HG03108 (cell line): ENCODE measurements around the gene HIF3A.

Experiments
- ATAC-seq: cut with Tn5 transposase; IDR thresholded peaks from one replicate; pipeline ENCODE4 v1.9.1; 2021; ENCODE audit warnings: moderate library complexity; ENCODE audit not compliant: unreplicated experiment

Gene HIF3A

GRCh38 chr19:46324277-46324676 lies 27.4 kb downstream of the HIF3A start:
- ATAC-seq, result no peak

GRCh38 chr19:46326608-46327007 lies 29.8 kb downstream of the HIF3A start:
- ATAC-seq, result no peak

DNA sequence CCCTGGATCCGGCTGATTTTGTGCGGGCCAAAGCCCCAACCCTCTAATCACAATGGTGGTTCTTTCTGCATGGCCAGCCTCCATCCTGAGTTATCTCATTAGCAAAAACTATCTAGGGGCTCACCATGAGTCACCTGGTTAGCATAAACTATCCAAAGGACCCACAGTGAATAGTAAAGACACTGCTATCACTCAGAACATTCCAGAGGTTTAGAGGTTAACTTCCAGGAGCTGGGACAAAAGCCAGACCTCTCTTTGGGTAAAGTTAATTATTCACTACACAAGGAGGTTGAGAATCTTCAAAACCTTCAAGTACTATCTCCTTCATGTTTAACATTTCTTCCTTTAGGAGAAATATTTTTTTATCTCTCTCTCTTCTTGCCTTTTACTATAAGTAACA lies 31.2 kb downstream of the HIF3A start:
- ATAC-seq, result no peak

DNA sequence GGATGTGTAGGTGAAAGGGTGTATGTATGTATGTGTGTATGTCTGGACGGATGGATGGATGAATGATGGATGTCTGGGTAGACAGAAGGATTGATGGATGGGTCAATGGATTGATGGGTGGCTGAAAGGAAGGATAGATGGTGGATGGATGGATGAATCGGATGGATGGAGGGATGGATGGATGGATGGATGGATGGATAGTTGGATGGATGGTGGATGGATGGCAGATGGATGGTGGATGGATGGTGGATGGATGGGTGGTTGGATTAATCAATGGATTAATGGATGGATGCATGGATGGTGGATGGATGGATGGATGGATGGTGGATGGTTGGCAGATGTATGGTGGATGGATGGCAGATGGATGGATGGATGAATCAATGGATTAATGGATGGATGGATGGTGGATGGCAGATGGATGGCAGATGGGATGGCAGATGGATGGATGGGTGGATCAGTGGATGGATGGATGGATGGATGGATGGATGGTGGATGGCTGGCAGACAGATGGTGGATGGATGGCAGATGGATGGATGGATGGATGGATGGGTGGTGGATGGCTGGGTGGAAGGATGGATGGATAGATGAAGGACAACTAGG lies 33.6 kb downstream of the HIF3A start:
- ATAC-seq, result no peak

DNA sequence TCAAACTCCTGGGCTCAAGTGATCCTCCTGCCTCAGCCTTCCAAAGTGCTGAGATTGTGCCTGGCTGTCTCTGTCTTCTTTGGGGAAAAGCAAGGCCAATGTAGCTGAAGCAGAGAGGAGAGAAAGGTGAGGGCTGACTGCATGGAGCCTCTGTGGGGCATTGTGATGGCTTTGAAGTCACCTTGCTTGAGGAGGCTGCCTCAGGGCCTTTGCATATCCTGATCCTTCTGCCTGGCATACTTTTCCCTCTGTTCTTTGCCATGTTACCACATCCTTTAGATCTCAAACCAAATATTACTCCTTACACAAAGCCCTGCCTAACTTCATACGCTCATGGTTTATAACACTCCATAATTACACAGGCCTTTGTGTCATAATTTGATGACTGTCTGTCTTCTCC lies 40.6 kb downstream of the HIF3A start:
- ATAC-seq, result no peak

DNA sequence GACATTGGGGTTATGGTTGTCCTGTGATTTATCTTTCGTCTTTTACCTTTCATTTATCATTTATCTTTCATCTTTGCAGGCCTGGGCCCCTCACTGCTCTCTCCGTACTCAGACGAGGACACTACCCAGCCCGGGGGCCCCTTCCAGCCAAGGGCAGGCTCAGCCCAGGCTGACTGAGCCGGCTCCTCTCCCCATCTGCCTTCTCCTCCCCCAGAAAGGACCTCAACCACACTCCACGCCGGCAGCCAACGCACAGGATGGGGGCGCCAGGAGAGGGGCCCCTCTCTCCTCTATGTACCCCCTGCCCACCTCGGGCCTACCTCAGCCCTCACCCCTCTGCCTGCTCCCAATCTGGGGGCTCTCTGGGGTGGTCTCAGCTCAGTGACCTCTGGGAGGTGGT lies 42.6 kb downstream of the HIF3A start:
- ATAC-seq, result no peak

DNA sequence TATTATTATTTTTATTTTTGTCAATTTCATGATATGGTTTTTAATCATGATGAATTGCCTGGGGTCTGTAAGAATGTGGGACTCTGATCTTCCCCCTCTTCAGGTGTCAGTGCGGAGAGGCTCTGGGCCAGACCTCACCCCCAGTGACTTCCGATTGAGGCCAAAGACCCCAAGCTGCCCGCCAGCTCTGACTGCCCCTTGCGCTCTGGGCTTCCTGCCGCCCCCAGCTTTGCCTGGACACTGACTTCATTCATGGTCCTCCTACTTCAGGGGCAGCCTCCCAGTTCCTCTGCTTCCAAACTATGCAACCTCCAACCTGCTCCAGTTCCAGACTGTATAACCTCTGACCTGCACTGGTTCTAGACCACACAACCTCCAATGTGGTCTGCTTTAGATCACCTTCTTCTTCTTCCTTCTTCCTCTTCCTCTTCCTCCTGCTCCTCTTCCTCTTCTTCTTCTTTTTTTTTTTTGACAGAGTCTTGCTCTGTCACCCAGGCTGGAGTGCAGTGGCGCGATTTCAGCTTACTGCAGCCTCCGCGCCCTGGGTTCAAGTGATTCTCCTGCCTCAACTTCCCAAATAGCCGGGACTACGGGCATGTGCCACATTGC lies 43.3 kb downstream of the HIF3A start:
- no peak for ATAC-seq

GRCh38 chr19:46341937-46342336 lies 45.1 kb downstream of the HIF3A start:
- no peak for ATAC-seq

DNA sequence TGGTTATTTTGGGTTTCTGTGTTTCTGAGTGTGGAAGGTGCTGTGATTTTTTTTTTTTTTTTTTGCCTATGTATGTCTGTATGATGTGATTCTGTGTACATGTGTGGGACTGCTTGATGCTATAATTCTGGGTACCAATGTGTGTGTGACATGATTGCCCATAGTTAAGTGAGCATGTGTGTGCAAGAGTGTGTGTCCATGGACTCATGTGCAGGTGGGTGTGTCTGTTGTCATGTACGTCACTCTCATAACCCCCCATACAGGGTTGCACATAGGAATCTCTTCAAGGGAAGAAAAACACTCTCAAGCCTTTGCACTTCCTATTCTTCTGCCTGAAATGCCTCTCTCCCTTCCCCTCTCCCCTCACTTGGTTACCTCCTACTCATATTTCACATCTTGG lies 47.5 kb downstream of the HIF3A start:
- no peak for ATAC-seq

- ATAC-seq, result no peak
Observed at GRCh38 chr19:46345157-46345556, 48.3 kb downstream of the HIF3A start.

- ATAC-seq, result peak; percentile 44
Observed at GRCh38 chr19:46346821-46347571, 50.2 kb downstream of the HIF3A start, which contains the start of gene PPP5C. Gene PPP5C, plus strand, starts transcription at chr19:46347087. Its CDS starts 10 bp downstream, at chr19:46347097.

DNA sequence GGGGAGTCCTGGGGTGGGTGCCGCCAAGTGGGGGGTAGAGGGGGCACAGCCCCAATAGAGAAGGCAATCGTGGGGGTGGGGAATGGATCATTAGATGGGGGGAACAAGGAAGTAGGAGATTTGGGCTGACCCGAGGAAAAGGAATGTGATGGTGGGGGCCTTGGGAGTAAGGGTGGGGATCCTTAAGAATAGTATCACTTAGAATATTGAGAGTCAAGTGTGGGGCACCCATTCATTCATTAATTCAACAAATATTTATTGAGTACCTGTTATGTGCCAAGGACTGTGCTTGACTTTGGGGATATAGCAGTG lies 50.7 kb downstream of the HIF3A start:
- no peak for ATAC-seq

- ATAC-seq, result no peak
Observed at GRCh38 chr19:46347985-46348384, 51.1 kb downstream of the HIF3A start.

GRCh38 chr19:46349311-46349993 lies 52.6 kb downstream of the HIF3A start:
- ATAC-seq, result no peak

GRCh38 chr19:46350029-46350757 lies 53.4 kb downstream of the HIF3A start:
- ATAC-seq, result no peak

DNA sequence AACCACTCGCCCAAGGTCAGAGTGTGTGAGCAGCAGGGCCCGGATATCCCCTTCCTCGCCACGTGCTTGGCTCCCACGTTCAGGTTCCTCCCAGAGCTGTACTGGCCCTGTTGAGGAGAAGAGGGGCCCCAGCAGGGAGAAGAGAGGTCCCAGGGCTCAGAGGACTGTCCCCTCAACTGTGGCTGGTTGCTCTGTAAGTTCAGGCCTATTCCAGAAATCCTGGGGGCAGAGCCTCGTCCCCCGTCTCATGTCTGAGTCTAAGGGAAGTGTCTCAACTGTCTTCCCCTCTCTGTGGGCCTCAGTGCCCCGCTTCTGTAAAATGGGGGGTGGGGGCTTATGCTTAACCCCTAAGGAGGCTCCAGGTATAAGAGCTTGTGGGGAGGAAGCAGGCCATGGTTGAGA lies 53.9 kb downstream of the HIF3A start:
- ATAC-seq, result no peak

GRCh38 chr19:46351241-46352041 lies 54.6 kb downstream of the HIF3A start:
- ATAC-seq, result no peak

DNA sequence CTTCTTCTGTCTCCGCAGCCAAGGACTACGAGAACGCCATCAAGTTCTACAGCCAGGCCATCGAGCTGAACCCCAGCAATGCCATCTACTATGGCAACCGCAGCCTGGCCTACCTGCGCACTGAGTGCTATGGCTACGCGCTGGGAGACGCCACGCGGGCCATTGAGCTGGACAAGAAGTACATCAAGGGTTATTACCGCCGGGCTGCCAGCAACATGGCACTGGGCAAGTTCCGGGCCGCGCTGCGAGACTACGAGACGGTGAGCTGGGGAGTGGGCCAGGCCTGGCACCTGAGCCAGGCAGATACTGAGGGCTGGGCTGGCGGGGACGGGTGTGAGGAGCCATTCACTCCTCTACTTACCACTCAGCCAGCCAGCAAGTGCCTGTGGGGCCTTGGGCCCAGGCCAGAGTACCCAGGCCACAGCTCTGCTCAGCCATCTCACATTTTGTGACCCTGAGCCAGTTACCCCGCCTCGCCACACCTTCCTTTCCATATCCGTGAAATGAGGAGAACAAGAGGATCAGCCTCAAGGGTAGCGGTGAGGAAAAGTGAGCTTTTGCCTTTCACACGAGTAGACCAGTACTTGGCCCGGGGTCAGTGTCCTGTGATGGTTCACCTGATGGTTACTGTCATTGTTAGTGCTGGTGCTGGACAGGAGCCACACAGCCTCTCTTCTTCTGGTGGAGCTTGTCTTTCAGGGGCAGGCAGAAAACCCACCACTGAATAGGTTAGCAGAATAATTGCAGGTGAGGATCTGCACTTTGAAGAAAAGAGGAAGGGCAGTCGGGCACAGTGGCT lies 57.1 kb downstream of the HIF3A start:
- no peak for ATAC-seq
